ENCODE results near the gene THADA.
"Not testable (repeated sequence)": the region's sequence is repeated elsewhere in the genome, so short reads cannot be mapped to it uniquely, and the experiment has no call there.

THADA gene

DNA sequence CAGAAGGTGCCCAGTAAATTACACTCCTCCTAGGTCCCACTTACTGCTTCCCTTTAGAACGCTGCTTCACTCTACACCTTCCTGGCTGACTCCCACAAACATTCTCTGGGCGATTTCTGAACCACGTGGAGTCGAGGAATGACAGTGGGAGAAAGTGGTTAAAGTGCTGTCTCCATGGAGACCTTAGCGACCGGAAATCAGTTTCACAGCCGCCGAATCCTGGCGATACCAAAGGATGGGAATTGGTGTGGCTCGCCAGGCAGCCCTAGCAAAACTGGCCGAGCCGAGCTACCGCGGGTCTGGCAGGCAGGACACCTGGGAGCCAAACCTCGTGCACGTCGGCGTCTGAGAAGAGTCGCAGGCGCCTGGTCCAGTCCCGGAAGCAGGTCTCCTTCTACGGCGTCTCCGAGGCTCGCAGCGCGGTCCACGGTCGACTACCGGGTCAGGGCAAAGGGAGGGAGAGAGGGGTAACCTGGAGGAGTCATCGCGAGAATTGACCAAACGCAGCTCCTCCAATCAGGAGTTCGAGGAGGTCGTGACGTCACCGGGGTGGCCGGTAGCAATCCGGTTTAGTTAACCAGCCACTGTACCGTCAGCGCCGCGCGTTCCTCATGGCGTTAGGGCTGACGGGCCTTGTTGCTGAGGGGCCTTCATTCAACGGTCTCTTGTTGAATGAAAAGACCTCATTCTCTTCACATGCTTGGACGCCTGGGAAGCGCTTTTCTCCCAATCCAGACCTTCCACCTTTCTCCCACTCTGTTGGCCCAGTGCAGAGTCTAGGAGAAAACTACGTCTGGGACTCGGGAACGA is at the start of gene THADA:
Gene THADA (minus strand): TSS at position 436 of the 810 bp plus-strand sequence. CDS start 3,646 bp downstream, outside the sequence.
- peak; percentile 91 for DNase-seq

- no peak for DNase-seq
Measured at GRCh38 chr2:43643680-43644079, 47.8 kb upstream of the THADA start.

DNA sequence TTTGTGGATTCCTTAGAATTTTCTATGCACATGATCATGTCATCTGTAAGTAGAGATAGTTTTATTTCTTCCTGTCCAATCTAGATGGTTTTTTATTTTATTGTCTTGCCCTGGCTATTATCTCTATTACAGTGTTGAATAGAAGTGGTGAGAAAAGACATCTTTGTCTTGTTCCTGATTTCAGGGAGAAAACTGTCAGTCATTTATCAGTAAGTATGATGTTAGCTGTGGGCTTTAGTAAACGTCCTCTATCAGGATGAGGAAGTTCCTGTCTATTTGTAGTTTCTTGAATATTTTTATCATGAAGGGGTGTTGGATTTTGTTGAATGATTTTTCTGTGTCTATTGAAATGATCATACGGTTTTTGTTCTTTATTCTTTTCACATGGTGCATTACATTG is 46.5 kb upstream of the THADA start:
- no peak for DNase-seq

DNA sequence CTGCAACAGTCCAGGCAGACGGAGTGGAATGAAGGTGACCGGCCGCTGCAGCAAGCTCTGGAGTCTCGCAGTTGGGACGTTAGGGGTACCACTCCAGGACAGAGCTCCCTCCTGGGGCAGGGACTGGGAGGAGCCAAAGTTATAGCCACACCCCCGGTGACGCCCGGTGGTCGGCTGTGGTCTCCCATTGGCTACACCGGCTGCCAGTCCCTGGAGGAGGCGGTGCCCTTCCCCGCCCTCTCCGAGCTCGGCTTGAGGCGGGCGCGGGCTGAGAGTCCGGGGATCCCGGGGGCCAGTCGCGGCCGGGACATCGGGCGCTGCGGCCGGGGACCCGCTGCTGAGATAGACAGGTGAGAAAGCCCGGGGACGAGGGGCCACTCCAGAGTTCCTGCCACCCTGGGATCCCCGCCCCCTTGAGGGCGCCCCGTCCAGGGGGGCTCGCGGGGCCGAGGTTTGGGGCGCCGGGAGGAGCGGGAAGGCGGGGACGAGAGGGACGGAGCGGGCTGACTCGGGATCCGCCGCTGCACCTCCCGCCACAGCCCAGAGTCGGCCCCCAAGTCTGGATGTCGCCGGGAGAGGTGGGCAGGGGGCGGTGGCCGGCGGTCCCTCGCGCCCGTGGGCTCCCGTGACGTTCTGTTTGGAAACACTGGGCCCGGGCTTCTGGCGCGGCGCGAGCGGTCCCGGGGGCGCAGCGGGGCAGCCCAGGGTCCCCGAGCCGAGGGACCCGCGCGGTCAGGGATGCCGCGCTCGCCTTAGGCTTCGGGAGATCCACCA is 41.4 kb upstream of the THADA start, which contains the start of gene PLEKHH2:
Gene PLEKHH2 (plus strand): TSS at position 231 of the 774 bp plus-strand sequence. CDS start 7,414 bp downstream, outside the sequence.
- no peak for DNase-seq

DNA sequence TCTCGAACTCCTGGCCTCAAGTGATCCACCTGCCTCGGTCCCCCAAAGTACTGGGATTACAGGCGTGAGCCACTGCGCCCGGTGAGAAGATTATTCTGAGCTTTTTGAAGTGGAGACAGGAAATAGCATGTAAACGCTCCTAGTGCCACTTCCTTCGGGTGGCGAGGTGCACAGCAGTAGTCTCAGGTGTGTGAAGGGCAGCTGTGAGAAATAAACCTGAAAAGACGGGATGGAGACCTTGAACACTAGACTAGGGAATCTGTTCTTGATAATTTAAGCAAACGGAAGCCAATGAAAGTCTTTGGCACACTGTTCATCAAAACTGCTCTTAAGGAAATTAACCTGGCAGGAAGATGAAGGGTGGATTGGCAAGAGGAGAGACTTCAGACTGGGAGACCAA is 40.8 kb upstream of the THADA start:
- DNase-seq = no peak

GRCh38 chr2:43636153-43636552 is 40.3 kb upstream of the THADA start:
- not testable (repeated sequence) for DNase-seq

- DNase-seq = no peak
Measured at GRCh38 chr2:43634604-43635306, 38.9 kb upstream of the THADA start.

GRCh38 chr2:43631618-43632317 is 35.9 kb upstream of the THADA start:
- DNase-seq = no peak

DNA sequence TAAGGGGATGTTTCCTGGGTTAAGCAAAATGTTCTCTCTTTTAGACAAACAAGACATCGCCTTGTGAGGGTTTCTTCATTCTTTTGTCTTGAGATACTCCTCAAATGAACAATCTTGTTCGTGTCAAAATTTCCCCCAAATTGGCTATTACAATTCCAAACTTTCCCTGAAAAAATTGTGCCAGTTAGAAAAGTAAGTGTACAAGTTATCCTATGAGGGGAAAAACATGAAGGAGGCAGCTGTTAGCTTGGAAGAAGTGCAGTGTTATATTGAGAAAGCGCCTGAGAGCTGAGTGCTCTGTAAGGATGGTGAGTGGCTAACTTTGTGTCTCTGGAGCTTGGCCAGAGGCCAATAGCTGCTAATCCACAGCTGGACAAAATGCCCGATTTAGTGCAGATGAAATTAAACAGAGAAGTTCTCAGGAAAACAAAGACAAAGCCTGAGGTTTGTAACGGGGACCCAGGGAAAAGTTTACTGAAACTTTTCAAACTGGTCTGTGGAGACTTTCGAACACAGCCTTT is 27.2 kb upstream of the THADA start:
- no peak for DNase-seq

GRCh38 chr2:43619511-43619910 is 23.7 kb upstream of the THADA start:
- DNase-seq = no peak

GRCh38 chr2:43616967-43617680 is 21.3 kb upstream of the THADA start:
- no peak for DNase-seq

DNA sequence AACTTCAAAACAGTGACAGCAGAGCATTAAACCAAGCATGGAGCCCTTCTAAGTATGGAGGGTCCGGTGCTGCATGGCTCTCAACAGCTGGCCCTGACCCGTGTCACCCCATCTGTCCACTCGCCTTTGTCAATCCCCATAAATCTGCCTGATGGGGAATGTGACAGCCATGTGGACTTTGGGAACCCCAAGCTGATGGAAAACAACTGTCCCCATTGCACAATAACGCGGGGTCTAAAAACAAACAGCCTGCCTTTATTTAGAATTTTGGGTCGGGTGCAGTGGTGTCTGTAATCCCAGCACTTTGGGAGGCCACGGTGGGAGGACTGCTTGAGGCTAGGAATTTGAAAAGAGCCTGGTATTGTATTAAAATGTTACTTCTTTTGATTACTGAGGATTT is 17.1 kb upstream of the THADA start:
- no peak for DNase-seq

DNA sequence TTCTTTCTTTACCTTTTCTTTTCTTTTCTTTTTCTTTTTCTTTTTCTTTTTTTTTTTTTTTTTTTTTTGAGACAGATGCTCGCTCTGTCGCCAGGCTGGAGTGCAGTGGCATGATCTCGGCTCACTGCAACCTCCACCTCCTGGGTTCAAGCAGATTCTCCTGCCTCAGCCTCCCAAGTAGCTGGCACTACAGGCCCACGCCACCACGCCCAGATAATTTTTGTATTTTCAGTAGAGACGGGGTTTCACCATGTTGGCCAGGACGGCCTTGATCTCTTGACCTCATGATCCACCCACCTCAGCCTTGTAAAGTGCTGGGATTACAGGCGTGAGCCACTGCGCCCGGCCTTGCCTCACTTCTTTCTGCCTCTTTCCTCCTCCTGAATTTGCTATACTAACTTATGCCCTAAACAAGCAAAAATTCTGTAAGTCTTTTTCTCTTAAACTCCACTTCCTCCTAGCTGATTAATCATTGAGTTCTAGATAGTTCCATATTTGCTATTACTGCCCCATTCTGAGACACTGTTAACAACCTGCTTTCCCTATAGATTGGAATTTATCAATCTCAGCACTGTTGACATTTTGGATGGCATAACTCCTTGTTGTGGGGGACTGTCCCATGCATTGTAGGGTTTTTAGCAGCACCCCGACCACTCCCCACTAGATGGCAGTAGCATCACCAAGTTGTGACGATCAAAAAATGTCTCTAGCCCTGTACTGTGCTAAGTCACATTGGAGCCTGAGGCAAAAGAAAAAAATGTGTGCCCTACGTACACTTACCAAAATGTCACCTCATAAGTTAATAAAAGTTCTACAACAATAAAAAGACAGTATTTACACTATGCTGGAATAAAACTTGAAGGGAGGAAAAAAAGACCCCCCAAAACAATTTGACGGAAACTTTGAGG is 16.4 kb upstream of the THADA start:
- no peak for DNase-seq

- no peak for DNase-seq
Measured at GRCh38 chr2:43610361-43610760, 14.5 kb upstream of the THADA start.

DNA sequence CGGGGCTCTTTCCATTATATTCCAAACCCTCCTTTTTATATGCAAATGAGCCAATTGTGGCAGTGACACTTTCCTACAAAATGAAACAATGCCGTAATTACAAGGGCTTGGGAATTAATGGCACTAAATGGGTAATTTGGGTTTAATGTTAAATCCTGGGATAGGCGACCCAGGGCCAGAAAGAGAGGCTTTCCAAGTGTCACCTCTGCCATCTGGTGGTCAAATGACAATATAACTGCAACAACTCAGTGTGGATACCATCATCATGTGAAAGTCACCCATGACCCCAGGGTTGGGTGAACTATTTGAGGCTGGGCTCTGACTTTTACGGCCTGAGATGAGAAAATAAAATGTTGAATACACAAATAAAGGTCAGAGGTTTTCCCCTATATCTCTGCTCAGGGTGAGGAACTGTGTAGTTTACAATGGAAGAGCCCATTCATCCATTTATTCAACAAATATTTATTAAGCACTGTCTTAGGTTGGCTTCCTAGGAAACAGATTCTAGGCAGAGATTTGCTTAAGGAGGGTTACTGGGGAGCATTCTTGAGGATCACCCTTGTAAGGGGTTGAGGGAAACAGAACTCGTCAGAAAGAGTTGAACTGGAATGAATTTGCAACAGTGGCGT is 13.6 kb upstream of the THADA start:
- no peak for DNase-seq

GRCh38 chr2:43605851-43606250 is 10.0 kb upstream of the THADA start:
- no peak for DNase-seq

GRCh38 chr2:43605079-43605655 is 9.3 kb upstream of the THADA start:
- no peak for DNase-seq

DNA sequence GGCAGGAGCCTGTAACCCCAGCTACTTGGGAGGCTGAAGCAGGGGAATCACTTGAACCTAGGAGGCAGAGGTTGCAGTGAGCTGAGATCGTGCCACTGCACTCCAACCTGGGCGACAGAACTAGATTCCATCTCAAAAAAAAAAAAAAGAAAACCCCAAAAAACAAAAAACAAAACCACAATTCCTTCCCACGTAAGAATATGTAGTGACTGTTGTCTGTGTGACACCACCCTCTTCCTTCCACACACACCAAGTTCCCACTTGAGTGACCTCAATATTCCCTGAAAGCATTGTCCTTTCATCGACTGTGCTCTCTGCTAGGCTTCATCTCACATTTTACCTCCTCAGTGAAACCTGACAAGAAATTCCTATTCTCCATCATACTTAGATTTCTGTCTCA is 8.8 kb upstream of the THADA start:
- DNase-seq = no peak

- DNase-seq = not testable (repeated sequence)
Measured at GRCh38 chr2:43600596-43600995, 4.8 kb upstream of the THADA start.

DNA sequence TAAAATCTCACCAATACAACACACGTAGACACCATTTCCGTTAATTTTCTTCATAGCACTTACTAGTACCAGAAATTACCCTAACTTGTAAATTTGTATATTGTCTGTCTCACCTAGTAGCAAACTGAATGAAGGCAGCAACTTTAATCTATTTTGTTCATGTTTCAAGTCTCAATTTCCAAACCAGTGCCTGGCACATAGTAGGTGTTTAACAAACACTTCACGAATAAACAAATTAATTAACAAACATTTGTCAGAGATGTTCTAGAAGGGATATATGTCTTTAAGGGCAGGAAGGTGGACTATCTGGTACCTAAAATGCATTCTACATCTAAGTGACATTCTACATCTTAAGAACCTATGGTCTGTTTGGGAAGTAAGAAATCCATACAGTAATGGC is 963 bp downstream of the THADA start:
- DNase-seq = no peak
